ENCODE results near the gene KREMEN2. TPM values are rescaled to one million over a fixed set of nuclear protein-coding genes. Genes with fewer than 3 reads are reported as not detected.

The KREMEN2 gene
- total and polyA plus RNA-seq, 9 of the 15 experiments (the other 6 are each of a cell fraction or from before 2014, with no cell fraction given): 0.04 to 7.7 (median 1.5) TPM; not detected in 1

DNA sequence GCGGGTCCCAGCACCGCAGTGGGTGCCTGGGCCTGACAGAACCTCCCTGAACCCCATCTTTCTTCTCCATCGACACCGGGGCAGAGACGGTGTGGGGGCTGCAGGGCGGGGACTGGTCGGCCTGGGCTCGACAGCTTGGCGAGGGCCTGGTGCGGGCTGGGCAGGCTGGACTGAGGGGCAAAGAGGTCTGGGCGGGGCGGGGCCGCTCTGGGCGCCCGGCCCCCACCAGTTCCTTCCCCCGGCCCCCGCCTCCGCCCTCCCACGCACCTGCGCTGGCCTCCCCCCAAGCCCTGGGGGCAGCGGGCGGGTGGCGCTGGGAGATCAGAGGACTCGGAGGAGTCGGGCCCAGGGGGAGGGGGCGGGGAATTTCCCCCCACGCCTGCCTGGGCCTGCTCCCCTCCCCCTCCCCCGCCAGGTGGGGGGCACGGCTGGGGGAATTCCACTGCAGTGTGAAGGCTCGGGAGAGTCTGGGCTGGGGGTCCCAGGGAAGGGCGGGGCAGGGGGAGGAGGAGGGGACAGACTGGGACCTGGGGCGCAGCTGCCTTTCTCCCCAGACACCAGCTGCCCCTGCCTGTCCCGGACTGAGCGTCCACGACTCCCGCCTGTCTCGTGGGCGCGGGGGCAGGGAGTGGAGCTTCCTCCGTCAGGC, 877 bp upstream of the KREMEN2 start:
- Histone ChIP-seq H3K27me3 (ENCODE audit: control insufficient read depth in 2 of 2, insufficient read depth in 2 of 2, low read length in 2 of 2) (no peaks in the 10 kb centered on the region), H3K4me3 (peak overlapping the region; percentile 53), H3K4me1 (replicated peaks in 1 of 2; ENCODE audit: control insufficient read depth in 2 of 2, insufficient read depth in 2 of 2, low read length in 2 of 2) (peaks cover 6 to 71% of the 10 kb centered on the region in 2 experiments), H3K9ac (ENCODE audit: insufficient read depth in 1 of 2, low read depth in 2 of 2, low read length in 2 of 2) (peak overlapping the region; percentile 69 to 96), H3K9me3 (replicated peaks; ENCODE audit: control insufficient read depth, insufficient read depth, low read depth, low read length) (no peaks in the 10 kb centered on the region), H3K36me3 (ENCODE audit: control insufficient read depth, insufficient read depth, low read length) (peaks cover 3% of the 10 kb centered on the region; the same call in 1 of the 3 replicates), H2AFZ (ENCODE audit: low read depth, low read length) (peak overlapping the region; percentile 87), H3K4me2 (ENCODE audit: insufficient read depth, low read length) (peak overlapping the region; percentile 71), H3K9me1 (ENCODE audit: control insufficient read depth, insufficient read depth, low read length) (no peaks in the 10 kb centered on the region), H3K27ac (ENCODE audit: extremely low read depth, low read depth, low read length) (peak overlapping the region; percentile 83), H3K79me2 (ENCODE audit: control insufficient read depth, insufficient read depth, low read length) (no peaks in the 10 kb centered on the region), H4K20me1 (replicated peaks; ENCODE audit: control insufficient read depth, insufficient read depth, low read length) (no peaks in the 10 kb centered on the region)
- in situ Hi-C loops (cut with MboI) (no loop called here), intact Hi-C loops (cut with micrococcal nuclease) (loop anchor here (10.0 kb wide), 1 partner anchor 62 kb away; the partner anchor contains the start of genes HCFC1R1, THOC6 and TNFRSF12A)
- 6% methylated on average over 5 of the region's 40 CpGs for WGBS (ENCODE audit: insufficient coverage, low coverage, missing lambda C conversion rate)
- DNase-seq (ENCODE audit: extremely low read depth in 1 of 4, low spot score in 3 of 4) (peak; percentile 70 to 90 (median 80)), FAIRE-seq (no peak), ATAC-seq (peak; percentile 5)
- CTCF ChIA-PET (ENCODE audit: low intra/inter-chr PET ratio): interaction anchor here (0.6 kb wide), 1 partner anchor 630 kb away, joined by 3 read pairs; no protein-coding TSS in a partner anchor
- POLR2A ChIA-PET: interaction anchor here (0.6 to 1.3 kb wide), 7 partner anchors 9 to 24 kb away, joined by 3 to 5 read pairs (median 3); partner anchors contain the start of gene PKMYT1
- no TSS peak for BruUV-seq (replicated peaks)
- TF ChIP-seq, protein P1, sequence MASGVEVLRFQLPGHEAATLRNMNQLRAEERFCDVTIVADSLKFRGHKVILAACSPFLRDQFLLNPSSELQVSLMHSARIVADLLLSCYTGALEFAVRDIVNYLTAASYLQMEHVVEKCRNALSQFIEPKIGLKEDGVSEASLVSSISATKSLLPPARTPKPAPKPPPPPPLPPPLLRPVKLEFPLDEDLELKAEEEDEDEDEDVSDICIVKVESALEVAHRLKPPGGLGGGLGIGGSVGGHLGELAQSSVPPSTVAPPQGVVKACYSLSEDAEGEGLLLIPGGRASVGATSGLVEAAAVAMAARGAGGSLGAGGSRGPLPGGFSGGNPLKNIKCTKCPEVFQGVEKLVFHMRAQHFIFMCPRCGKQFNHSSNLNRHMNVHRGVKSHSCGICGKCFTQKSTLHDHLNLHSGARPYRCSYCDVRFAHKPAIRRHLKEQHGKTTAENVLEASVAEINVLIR (CRISPR knock-in tag; IDR thresholded peaks at IDR 0.05): no peak
- TF ChIP-seq, protein P2, sequence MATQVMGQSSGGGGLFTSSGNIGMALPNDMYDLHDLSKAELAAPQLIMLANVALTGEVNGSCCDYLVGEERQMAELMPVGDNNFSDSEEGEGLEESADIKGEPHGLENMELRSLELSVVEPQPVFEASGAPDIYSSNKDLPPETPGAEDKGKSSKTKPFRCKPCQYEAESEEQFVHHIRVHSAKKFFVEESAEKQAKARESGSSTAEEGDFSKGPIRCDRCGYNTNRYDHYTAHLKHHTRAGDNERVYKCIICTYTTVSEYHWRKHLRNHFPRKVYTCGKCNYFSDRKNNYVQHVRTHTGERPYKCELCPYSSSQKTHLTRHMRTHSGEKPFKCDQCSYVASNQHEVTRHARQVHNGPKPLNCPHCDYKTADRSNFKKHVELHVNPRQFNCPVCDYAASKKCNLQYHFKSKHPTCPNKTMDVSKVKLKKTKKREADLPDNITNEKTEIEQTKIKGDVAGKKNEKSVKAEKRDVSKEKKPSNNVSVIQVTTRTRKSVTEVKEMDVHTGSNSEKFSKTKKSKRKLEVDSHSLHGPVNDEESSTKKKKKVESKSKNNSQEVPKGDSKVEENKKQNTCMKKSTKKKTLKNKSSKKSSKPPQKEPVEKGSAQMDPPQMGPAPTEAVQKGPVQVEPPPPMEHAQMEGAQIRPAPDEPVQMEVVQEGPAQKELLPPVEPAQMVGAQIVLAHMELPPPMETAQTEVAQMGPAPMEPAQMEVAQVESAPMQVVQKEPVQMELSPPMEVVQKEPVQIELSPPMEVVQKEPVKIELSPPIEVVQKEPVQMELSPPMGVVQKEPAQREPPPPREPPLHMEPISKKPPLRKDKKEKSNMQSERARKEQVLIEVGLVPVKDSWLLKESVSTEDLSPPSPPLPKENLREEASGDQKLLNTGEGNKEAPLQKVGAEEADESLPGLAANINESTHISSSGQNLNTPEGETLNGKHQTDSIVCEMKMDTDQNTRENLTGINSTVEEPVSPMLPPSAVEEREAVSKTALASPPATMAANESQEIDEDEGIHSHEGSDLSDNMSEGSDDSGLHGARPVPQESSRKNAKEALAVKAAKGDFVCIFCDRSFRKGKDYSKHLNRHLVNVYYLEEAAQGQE (IDR thresholded peaks at IDR 0.05; ENCODE audit: borderline replicate concordance): no peak
- TF ChIP-seq, protein P2 (CRISPR knock-in tag; IDR thresholded peaks at IDR 0.05; ENCODE audit: low read depth): no peak
- TF ChIP-seq PTBP1 (IDR thresholded peaks at IDR 0.05; ENCODE audit: low read depth, low read length) (no peak), HDAC2 (IDR thresholded peaks at IDR 0.05) (no peak), SP2 (IDR thresholded peaks at IDR 0.05; ENCODE audit: extremely low read depth, low read depth, low read length, poor library complexity, severe bottlenecking) (no peak), ZNF174 (CRISPR knock-in tag; IDR thresholded peaks at IDR 0.05) (no peak), KDM1A (IDR thresholded peaks at IDR 0.05) (peak in 1 of 2 experiments; percentile 91; a peak in 2 of 4 replicates), GTF2E2 (tag; IDR thresholded peaks at IDR 0.05) (no peak), EGR1 (conservative IDR thresholded peaks at IDR 0.05) (peak; percentile 93), SETDB1 (IDR thresholded peaks at IDR 0.05; ENCODE audit: low read length) (no peak)
- TF ChIP-seq, protein P3, sequence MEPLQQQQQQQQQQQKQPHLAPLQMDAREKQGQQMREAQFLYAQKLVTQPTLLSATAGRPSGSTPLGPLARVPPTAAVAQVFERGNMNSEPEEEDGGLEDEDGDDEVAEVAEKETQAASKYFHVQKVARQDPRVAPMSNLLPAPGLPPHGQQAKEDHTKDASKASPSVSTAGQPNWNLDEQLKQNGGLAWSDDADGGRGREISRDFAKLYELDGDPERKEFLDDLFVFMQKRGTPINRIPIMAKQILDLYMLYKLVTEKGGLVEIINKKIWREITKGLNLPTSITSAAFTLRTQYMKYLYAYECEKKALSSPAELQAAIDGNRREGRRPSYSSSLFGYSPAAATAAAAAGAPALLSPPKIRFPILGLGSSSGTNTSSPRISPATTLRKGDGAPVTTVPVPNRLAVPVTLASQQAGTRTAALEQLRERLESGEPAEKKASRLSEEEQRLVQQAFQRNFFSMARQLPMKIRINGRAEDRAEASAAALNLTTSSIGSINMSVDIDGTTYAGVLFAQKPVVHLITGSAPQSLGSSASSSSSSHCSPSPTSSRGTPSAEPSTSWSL (CRISPR knock-in tag; IDR thresholded peaks at IDR 0.05; ENCODE audit: borderline replicate concordance): no peak

All from K562 (cell line).